GM19397 (cell line): ENCODE measurements around the gene RIC8A.
"Not testable (repeated sequence)": the region's sequence is repeated elsewhere in the genome, so short reads cannot be mapped to it uniquely, and the experiment has no call there.

Experiments used
- ATAC-seq: cut with Tn5 transposase; IDR thresholded peaks from one replicate; pipeline ENCODE4 v1.9.1; 2021; ENCODE audit warnings: mild to moderate bottlenecking, moderate library complexity; ENCODE audit not compliant: unreplicated experiment

Gene RIC8A

GRCh38 chr11:217704-218103 is 10.2 kb downstream of the RIC8A start:
- ATAC-seq: no peak

GRCh38 chr11:218815-219593 is 11.5 kb downstream of the RIC8A start:
- no peak for ATAC-seq

DNA sequence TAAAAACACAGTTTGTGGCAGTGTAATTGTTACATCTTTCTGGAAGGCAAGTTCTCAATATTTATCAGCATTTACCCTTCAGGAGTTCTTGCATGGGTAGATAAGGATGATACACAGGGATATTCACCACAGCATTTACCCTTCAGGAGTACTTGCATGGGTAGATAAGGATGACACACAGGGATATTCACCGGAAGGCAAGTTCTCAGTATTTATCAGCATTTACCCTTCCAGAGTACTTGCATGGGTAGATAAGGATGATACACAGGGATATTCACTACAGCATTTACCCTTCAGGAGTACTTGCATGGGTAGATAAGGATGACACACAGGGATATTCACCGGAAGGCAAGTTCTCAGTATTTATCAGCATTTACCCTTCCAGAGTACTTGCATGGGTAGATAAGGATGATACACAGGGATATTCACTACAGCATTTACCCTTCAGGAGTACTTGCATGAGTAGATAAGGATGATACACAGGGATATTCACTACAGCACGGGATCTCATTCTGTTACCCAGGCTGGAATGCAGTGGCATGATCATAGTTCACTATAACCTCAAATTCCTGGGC is 13.2 kb downstream of the RIC8A start:
- ATAC-seq: not testable (repeated sequence)

GRCh38 chr11:221539-221938 is 14.0 kb downstream of the RIC8A start:
- no peak for ATAC-seq

DNA sequence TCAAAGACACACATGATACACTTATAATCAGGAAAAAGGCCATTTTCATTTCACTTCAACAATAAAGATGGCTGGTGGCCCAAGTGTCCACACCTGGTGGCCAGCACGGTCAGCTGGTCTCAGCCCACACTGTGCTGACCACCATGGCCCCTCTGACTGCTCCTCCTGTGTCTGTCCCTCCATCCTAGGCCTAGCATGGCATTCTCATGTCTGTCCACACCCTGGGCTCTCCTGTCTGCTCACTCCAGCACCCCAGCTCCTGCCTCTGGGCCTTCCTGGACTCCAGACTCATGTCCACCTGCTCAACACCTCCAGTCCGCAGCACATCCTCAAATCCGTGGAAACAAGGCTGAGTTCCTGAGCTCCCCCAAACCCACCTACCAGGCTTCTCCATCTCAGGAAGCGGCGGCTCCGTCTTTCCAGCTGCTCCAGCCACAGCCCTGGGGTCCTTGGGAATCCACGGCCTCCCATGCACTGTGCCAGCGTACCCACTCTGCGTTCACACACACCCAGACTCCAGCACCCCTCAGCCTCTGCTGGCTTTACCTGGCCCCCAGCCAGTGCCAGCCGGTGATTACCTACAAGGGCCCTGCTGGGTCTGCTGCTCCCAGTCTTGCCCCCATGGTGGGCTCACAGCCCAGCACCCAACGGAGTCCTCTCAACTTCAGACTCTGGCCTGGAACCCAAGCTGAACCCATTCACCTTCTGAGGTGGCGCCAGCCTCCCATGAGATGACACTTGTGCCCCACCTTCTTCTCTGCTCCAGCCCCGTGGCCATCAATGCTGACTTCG is 14.7 kb downstream of the RIC8A start:
- no peak for ATAC-seq

DNA sequence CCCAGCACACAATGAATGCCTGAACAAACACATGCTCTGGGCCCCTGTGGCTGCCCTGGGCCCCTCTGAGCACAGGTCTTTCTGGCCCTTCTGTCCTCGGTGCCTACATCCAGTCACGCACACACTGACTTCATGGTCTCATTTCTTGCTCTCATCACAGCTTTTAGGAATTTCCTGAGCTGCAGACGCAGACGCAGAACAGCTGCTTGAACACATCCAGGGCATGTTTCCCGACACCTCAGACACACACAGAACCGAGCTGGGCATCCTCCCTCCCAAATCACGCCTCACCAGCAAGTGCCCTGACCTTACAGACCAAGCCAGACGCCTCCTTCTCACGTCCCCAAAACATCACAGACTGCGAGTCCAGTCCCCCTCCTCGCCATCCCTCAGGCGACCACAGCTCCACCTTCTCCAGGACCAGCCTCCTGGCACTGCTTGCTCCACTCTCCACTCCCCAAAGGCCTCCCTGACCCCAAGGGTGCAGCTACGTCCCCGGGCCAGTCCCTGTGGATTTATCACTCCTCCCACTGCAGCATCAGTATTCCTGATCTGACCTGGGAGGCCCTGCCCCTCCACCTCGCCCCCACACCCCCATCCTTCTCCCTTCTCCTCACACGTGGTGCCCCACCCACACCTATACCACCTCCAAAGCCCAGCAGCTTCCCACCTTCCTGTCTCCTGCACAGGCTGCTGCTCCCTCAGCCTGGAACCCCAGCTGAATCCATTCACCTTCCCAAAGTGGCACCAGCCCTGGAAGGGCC is 15.7 kb downstream of the RIC8A start:
- no peak for ATAC-seq

DNA sequence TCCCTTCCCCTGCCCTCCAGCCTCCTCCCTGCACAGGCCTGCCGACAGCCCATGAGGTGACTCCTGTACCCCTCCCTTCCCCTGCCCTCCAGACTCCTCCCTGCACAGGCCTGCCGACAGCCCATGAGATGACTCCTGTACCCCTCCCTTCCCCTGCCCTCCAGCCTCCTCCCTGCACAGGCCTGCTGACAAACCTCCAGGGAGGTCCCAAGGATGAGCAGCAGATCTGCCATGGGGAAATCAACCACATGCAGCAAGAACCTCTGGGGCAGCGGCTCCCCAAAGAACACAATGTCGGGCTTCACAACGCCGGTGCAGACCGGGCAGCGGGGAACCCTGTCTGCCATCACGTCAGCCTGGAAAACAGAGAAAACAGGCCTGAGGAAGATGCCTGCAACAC is 16.4 kb downstream of the RIC8A start:
- no peak for ATAC-seq

DNA sequence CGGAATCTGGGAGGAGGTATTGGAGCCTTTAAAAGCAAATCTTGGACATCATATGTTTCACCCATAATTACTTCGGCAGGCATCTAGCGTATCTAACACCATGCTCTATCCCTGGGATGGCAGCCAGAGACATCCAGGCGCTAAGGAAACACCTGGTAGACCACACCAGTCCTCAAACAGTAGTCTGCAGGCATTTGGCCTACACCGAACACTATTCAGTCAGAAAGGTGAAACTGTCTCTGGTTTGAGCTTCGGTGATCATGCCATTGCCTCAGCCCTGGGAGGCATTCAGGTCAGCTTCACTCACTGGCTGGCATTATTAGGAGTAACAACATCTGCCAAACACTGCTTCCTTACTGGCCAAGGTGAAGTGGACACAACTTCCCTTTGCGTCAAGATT is 16.9 kb downstream of the RIC8A start:
- ATAC-seq: no peak

- ATAC-seq: no peak
Measured at GRCh38 chr11:225734-226453, 18.4 kb downstream of the RIC8A start.

- ATAC-seq: no peak
Measured at GRCh38 chr11:227824-228379, 20.4 kb downstream of the RIC8A start.

DNA sequence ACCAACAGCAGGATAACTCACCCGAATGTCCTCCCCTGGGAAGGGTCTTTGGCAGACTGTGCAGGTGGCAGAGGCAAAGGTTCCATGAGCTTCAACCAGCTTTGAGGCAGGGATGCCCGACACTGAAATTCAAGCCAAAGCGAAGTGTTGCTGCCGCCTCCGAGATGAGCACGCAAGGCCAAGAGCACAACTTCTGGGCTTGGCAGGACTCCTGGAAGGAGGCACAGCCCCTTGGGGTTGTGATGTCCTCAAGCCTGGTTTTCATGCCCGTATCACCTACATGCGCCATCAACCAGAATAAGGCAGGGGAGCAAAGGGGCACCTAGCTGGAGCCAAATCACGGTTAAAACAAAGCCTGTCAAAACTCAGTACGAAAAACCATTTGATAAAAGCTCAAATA is 22.9 kb downstream of the RIC8A start:
- no peak for ATAC-seq

DNA sequence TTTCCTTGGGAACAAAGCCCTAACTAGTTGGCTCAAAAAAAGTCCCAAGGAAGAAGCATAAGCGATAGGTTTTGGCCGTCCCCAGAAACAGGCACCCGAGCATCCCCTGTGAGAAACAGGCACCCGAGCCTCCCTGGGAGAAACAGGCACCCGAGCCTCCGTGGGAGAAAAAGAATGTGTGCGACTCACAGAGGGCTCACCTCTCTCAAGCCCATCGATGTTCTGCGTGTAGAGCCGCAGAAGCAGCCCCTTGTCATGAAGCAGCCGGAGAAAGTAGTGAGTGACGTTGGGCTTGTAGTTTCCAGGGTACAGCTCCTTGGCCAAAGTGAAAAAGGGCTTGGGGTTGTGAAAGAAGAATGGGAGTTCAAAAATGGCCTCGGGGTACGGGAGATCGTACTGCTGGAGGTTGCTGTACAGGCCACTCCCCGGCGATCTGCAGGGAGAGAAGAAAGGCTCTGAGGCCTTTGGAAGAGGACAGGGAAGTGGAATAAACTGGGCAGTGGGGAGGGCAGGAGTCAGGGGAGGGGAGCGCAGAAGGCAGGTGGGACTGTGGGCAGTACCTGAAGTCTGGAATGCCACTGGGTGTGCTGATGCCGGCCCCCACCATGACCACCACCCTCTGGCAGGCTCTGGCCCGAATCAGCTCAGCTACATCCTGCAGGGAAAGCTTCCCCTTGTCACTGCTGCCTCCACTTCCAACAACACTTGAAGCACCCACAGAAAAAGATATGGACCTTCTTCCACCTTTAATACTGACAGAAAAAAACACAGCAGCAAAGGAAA is 25.5 kb downstream of the RIC8A start:
- ATAC-seq: no peak

DNA sequence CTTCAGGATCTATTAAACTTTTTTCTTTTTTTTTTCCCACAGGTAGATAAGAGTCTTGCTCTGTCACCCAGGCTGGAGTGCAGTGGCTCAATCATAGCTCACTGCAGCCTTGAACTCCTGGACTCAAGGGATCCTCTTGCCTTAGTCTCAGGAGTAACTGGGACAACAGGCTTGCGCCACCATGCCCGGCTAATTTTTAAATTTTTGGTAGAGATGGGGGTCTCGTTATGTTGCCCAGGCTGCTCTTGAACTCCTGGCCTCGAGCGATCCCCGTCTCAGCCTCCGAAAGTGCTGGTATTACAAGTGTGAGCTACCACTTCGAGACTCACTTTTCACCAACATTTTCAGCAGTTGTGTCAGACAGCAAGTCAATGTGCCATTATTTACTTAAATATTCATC is 27.7 kb downstream of the RIC8A start:
- no peak for ATAC-seq

DNA sequence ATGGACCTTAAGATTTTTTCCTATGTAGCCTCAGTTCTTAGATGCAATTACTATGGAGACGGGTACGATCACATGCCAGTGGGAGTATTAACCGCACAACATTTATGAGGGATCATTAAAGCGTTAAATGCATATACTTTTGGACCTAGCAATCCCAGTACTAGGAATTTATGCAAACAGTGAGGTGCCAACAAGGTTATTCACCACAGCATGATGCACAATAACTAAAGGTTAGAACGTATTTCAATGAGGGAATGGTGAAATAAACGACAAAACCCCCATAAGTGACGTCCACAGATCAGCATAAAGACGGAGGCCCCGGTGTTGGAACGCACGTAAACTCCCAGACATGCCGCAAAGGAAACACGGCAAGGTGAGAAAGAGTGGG is 28.1 kb downstream of the RIC8A start:
- ATAC-seq: peak; percentile 3

DNA sequence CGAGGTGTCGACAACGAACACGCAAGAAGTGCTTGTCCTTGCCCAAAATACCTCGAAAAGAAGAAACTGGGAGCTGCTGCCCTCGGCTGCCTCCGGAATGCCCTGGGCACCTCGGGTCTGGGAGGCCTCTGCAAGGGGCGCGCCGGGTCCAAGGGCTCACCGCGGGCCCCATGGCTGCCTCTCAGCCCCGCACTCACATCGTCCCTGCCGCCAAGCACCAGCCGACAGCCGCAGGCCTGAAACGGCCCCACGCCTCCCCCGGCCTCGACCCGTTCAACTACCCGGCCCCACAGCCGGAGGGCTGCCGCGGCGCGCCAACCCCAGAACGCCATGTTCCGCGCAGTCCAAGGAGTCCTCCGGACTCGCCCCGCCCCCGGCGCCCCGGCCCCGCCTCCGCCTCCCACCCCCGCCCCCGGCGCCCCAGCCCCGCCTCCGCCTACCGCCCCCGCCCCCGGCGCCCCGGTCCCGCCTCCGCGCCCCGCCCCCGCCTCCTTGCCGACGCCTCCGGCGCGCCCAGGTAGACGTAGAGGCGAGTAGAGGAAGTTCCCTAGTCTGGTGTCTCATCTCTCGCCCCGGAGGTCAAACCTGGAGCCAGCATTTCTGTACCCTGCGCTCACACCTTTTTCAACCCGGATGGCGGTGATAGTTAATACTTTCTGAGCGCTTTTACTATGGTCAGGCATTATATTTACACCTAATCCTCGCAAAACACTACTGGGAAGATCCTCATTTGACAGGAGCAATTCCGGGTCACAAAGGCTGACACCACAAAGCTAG is 28.7 kb downstream of the RIC8A start, which contains the start of gene SIRT3:
TSS of gene SIRT3 (minus strand) at position 346 of the 777 bp plus-strand sequence. CDS start at position 332, 14 bp downstream.
- peak; percentile 75 for ATAC-seq

- ATAC-seq: peak; percentile 76
Measured at GRCh38 chr11:236774-237767, 29.6 kb downstream of the RIC8A start, which contains the start of gene PSMD13. Gene PSMD13, plus strand, starts transcription at chr11:236976. Its CDS starts 74 bp downstream, at chr11:237050.

- ATAC-seq: not testable (repeated sequence)
Measured at GRCh38 chr11:238346-238745, 30.8 kb downstream of the RIC8A start.
